Measurements from ENCODE around the gene MYCBP2.

DNA sequence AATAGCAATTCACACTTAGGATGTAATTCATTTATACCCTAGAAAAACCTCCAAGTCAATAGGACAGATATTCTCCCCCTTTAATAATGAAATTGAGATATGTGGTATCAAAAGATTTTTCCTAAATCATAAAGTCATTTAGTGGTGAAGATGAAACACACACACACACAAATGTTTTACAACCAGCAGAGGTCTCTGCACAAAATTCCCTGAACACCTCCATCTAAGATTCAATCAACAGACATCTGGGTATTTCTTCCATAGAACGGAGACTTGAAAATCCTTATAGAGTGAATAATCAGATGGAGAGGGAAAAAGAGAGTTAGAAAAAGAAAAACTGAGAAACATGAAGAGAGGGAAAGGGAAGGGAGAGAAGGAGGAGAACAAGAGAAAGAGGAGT is 52.8 kb downstream of the MYCBP2 start:
- TF ChIP-seq, protein P1, sequence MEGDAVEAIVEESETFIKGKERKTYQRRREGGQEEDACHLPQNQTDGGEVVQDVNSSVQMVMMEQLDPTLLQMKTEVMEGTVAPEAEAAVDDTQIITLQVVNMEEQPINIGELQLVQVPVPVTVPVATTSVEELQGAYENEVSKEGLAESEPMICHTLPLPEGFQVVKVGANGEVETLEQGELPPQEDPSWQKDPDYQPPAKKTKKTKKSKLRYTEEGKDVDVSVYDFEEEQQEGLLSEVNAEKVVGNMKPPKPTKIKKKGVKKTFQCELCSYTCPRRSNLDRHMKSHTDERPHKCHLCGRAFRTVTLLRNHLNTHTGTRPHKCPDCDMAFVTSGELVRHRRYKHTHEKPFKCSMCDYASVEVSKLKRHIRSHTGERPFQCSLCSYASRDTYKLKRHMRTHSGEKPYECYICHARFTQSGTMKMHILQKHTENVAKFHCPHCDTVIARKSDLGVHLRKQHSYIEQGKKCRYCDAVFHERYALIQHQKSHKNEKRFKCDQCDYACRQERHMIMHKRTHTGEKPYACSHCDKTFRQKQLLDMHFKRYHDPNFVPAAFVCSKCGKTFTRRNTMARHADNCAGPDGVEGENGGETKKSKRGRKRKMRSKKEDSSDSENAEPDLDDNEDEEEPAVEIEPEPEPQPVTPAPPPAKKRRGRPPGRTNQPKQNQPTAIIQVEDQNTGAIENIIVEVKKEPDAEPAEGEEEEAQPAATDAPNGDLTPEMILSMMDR (IDR thresholded peaks at IDR 0.05): no peak
- TF ChIP-seq POLR2A (IDR thresholded peaks at IDR 0.05): no peak
